ENCODE results near the gene CEP72. TPM values are rescaled to one million over a fixed set of nuclear protein-coding genes. Genes with fewer than 3 reads are reported as not detected.
"Not testable (repeated sequence)": the region's sequence is repeated elsewhere in the genome, so short reads cannot be mapped to it uniquely, and the experiment has no call there.

Gene CEP72
- total RNA-seq, 2 experiments from 2014 or later: 28.2 to 31.6 TPM

DNA sequence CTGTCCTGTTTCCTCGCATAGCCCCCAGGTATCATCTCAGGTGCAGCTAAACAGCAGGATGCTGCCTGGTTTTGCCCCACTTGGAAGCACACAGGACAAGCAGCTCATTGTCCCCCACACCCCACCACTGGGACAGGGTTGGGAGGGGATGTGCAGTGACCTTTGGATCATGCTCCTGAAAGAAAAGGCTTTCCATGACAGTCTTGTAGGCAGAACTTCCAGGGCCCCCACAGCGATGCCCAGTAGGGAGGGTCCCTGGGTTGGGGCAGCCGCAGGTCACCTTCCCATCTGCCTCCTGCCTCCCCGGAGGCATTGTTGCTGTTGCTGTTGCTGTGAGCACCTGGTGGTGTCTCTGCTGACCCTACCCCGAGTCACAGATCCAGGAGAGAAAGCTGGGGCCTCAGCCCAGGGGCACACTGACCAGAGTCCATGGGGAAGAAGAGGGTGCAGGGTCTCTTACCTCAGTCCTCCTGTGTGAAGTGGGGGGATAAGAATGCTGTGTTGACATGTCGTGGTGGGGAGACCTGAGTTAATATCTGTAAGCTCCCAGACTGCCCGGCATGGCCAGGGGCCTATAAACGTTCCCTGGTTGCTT lies 8.5 kb downstream of the CEP72 start:
- POLR2A ChIA-PET: no interaction called here
- H3K36me3 Mint-ChIP-seq (ENCODE audit: low read depth): peaks cover 25% of the 10 kb centered on the region
- no peak overlapping the region for H3K4me3 Mint-ChIP-seq
- H3K9me3 Mint-ChIP-seq: no peaks in the 10 kb centered on the region
- peaks cover 7% of the 10 kb centered on the region for H3K4me1 Mint-ChIP-seq
- H3K27ac Mint-ChIP-seq: no peak overlapping the region
- DNase-seq: no peak
- no peaks in the 10 kb centered on the region for H3K27me3 Mint-ChIP-seq
- CTCF ChIA-PET: no interaction called here

DNA sequence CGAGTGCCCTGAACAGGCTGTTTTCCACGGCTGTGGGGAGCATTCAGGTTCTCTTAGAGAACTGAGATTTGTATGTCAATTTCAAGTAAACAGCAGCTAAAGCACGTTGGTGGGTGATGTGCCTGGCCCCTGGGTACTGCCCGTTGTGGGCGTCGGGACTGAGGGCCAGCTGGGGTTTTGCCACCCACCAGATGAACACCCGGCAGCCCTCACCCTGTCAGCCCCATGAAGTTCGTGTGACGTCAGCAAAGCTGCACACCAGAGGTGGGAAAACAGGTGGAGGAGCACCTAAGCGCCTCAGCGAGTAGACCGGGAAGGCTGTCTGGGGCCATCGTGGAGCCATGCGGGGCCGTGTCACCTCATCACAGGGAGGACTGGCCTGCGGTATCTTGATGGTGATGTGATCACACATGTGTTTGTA lies 9.2 kb downstream of the CEP72 start:
- ChIA-PET CTCF (no interaction called here), POLR2A (no interaction called here)
- H3K27me3 Mint-ChIP-seq: no peaks in the 10 kb centered on the region
- no peak overlapping the region for H3K4me3 Mint-ChIP-seq
- DNase-seq: no peak
- H3K4me1 Mint-ChIP-seq: peaks cover 4% of the 10 kb centered on the region
- no peak overlapping the region for H3K27ac Mint-ChIP-seq
- H3K9me3 Mint-ChIP-seq: no peaks in the 10 kb centered on the region
- H3K36me3 Mint-ChIP-seq (ENCODE audit: low read depth): peaks cover 29% of the 10 kb centered on the region

DNA sequence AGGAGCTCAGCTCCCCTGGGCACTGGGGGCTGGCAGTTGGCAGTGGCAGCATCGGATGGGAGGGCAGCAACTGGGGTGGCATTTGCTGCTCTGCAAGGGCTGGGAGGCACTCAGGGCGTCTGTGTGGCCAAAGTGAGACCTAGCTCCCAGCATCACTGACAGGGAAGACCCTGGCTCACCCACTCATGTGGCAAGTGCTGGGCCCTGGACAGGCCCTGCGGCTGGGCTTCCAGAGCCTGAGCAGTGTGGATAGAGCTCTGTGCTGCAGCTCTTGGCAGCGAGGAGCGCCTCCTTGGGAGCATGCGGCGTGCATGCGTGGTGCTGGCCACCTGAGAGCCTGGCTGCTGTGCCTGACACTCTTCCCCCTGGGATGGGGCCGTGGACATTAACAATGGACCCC lies 10.2 kb downstream of the CEP72 start:
- H3K4me1 Mint-ChIP-seq: no peaks in the 10 kb centered on the region
- no peak overlapping the region for H3K4me3 Mint-ChIP-seq
- H3K27ac Mint-ChIP-seq: no peak overlapping the region
- ChIA-PET POLR2A (no interaction called here), CTCF (no interaction called here)
- no peaks in the 10 kb centered on the region for H3K27me3 Mint-ChIP-seq
- no peak for DNase-seq
- H3K36me3 Mint-ChIP-seq (ENCODE audit: low read depth): peaks cover 32% of the 10 kb centered on the region
- H3K9me3 Mint-ChIP-seq: no peaks in the 10 kb centered on the region

DNA sequence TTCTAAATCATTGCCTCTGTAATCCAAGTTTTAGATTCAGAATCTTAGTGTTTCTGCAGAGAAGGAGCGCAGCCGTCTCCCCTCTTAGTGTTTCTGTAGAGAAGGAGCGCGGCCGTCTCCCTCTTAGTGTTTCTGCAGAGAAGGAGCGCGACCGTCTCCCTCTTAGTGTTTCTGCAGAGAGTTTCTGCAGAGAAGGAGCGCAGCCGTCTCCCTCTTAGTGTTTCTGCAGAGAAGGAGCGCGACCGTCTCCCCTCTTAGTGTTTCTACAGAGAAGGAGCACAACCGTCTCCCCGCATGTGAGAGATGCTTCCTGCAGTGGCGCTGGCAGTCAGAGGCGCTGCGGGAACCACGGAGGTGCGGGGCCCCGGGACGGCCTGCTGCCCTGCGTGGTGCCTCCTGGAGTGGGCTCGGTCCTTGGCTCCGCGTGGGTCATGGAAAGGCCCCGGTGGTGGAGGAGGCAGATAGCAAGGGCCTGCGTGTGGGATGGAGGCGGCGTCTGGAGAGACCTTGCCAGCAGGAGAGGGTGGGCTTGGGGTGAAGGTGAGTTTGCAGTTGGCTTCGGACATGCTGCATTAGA lies 10.9 kb downstream of the CEP72 start:
- no peaks in the 10 kb centered on the region for H3K4me1 Mint-ChIP-seq
- CTCF ChIA-PET: no interaction called here
- H3K36me3 Mint-ChIP-seq (ENCODE audit: low read depth): peaks cover 32% of the 10 kb centered on the region
- no peak overlapping the region for H3K4me3 Mint-ChIP-seq
- H3K27ac Mint-ChIP-seq: no peak overlapping the region
- H3K9me3 Mint-ChIP-seq: no peaks in the 10 kb centered on the region
- POLR2A ChIA-PET: no interaction called here
- DNase-seq: no peak
- no peaks in the 10 kb centered on the region for H3K27me3 Mint-ChIP-seq

DNA sequence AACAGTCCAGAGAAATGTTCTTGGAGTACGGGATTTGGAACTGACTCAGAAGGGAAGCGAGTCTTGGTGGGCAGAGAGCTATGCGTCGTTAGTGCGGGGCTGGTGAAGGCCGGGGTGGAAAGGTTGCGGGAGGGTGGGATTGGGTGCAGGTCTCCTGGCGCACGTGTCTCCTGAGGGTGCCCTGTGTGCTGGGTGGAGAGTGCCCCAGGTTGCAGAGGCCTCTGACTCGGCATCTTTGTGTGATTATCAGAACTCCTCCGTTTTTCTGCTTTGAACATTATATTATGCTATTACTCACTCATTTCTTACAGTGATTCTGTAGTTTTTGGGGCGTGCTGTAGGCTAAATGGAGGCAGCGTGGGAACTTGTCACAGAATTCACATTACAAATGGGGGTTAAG lies 11.4 kb downstream of the CEP72 start:
- CTCF ChIA-PET: no interaction called here
- no peak overlapping the region for H3K27ac Mint-ChIP-seq
- peaks cover 32% of the 10 kb centered on the region for H3K36me3 Mint-ChIP-seq (ENCODE audit: low read depth)
- no peaks in the 10 kb centered on the region for H3K27me3 Mint-ChIP-seq
- no peaks in the 10 kb centered on the region for H3K9me3 Mint-ChIP-seq
- POLR2A ChIA-PET: no interaction called here
- DNase-seq: no peak
- H3K4me1 Mint-ChIP-seq: no peaks in the 10 kb centered on the region
- H3K4me3 Mint-ChIP-seq: no peak overlapping the region

DNA sequence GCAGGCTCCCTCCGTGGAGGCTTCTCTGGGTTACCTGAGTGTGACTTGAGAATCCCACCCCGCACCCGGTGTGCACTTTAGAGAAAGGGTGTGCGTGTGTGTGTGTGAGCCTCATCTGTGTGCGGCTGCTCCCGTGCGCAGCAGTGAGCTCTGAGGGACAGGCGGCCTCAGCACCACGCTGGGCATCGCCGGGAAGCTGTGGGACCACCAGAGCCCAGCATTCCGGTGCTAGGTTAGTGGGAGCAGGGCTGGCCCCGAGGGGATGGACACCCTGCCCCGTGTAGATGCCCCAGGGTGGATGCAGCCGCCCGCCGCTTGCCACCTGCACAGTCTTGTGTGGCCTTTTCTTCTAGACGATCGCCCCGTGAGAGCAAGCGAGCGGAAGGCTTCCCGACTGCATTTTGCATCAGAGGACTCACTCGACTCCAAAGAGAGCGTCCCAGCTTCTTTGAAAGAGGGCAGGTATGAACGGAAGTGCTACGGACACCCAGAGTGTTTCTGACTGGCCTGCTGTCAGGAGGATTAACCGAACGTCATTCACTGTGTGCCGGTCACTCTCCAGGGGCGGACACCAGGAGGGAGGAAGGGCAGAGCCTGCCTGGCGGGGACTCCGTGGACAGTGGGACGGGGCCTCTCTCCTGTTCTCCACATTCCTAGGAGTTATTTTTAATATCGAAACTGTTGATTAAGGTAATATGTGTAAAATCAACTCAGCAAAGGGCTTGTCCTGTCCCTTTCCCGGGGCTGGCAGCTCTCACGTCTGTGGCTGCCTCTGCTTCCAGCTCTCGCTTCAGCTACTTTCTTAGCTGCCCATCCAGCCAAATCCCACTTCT lies 12.2 kb downstream of the CEP72 start:
- no peaks in the 10 kb centered on the region for H3K4me1 Mint-ChIP-seq
- ChIA-PET POLR2A (no interaction called here), CTCF (no interaction called here)
- DNase-seq: no peak
- H3K27me3 Mint-ChIP-seq: no peaks in the 10 kb centered on the region
- H3K4me3 Mint-ChIP-seq: no peak overlapping the region
- H3K36me3 Mint-ChIP-seq (ENCODE audit: low read depth): peaks cover 31% of the 10 kb centered on the region
- H3K9me3 Mint-ChIP-seq: no peaks in the 10 kb centered on the region
- no peak overlapping the region for H3K27ac Mint-ChIP-seq

DNA sequence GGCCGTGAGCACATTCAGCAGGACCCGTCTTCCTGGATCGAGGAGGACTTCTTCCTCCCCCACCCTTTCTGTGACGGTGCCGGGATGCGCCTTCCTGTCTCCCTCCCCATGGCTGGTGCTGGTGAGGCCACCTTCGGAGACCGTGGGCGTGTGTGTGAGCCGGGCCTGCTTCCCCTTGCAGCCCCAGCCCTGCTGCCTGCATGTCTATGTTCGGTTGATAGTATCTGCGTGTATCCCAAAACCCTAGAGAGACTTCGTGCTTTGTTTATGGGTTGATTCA lies 12.8 kb downstream of the CEP72 start:
- ChIA-PET POLR2A (no interaction called here), CTCF (no interaction called here)
- no peaks in the 10 kb centered on the region for H3K4me1 Mint-ChIP-seq

DNA sequence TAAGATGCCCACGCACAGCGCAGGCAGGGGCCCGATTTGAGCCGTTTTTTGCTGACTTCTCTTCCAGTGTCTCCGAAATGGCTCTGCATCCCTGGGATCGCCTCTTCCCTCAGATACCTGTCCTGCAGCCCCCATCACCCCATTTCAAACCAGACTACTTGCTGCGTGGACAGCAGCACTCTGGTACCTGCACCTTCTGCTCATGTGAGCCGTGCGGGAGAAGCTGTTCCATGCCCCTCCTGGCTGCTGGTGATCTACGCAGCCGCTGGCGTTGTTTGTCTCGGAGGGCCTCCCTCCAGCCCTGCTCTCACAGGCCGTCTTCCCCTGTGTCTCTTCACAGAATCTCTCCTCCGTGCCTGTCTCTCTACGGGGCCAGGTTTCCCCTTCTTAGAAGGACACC lies 13.4 kb downstream of the CEP72 start:
- Mint-ChIP-seq H3K4me1 (no peaks in the 10 kb centered on the region), H3K9me3 (no peaks in the 10 kb centered on the region), H3K27ac (no peak overlapping the region), H3K4me3 (no peak overlapping the region), H3K36me3 (ENCODE audit: low read depth) (peaks cover 27% of the 10 kb centered on the region), H3K27me3 (no peaks in the 10 kb centered on the region)
- no peak for DNase-seq
- ChIA-PET CTCF (no interaction called here), POLR2A (no interaction called here)

More for the DNA sequence above, 12.8 kb downstream of the CEP72 start:
- Mint-ChIP-seq H3K4me3 (no peak overlapping the region), H3K27ac (no peak overlapping the region), H3K27me3 (no peaks in the 10 kb centered on the region), H3K36me3 (ENCODE audit: low read depth) (peaks cover 27% of the 10 kb centered on the region), H3K9me3 (no peaks in the 10 kb centered on the region)
- no peak for DNase-seq

DNA sequence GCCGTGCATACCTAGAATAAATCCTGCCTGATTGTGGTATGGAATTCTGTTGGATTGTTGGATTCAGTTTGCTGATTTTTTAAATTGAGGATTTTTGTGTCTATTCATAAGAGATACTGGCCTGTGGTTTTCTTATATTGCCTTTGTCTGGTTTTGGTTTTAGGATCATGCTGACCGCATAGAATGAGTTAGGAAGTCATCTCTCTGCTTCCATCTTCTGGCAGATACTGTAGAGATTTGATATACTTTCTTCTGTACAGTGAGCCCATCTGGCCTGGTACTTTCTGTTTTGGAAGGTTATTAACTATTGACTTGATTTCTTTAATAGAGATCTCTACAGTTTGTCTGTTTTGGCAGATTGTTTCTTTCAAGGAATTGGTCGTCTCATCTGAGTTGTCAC lies 14.7 kb downstream of the CEP72 start:
- Mint-ChIP-seq H3K4me1 (no peaks in the 10 kb centered on the region), H3K27ac (no peak overlapping the region), H3K27me3 (no peaks in the 10 kb centered on the region), H3K36me3 (ENCODE audit: low read depth) (peaks cover 24% of the 10 kb centered on the region), H3K4me3 (no peak overlapping the region), H3K9me3 (no peaks in the 10 kb centered on the region)
- ChIA-PET CTCF (no interaction called here), POLR2A (no interaction called here)
- DNase-seq: no peak

DNA sequence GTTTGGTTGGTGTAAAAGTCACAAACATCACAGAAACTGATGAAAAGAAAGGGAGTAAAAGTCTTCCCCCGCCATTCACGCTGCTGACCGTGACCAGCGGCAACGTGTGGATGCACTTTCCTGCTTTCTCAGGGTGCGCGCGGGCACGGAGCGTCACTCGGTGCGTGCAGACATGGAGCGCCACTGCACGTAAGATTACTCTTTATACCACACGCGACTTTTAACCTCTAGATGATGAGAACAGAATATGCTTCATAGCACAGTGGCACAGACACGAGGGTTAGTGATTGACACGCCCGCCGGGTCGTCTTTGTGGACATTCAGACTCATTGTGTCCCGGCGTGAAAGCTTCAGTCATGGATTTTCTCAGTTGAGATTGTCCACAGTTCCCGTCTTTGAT lies 15.7 kb downstream of the CEP72 start:
- no peak for DNase-seq
- no peaks in the 10 kb centered on the region for H3K9me3 Mint-ChIP-seq
- CTCF ChIA-PET: no interaction called here

DNA sequence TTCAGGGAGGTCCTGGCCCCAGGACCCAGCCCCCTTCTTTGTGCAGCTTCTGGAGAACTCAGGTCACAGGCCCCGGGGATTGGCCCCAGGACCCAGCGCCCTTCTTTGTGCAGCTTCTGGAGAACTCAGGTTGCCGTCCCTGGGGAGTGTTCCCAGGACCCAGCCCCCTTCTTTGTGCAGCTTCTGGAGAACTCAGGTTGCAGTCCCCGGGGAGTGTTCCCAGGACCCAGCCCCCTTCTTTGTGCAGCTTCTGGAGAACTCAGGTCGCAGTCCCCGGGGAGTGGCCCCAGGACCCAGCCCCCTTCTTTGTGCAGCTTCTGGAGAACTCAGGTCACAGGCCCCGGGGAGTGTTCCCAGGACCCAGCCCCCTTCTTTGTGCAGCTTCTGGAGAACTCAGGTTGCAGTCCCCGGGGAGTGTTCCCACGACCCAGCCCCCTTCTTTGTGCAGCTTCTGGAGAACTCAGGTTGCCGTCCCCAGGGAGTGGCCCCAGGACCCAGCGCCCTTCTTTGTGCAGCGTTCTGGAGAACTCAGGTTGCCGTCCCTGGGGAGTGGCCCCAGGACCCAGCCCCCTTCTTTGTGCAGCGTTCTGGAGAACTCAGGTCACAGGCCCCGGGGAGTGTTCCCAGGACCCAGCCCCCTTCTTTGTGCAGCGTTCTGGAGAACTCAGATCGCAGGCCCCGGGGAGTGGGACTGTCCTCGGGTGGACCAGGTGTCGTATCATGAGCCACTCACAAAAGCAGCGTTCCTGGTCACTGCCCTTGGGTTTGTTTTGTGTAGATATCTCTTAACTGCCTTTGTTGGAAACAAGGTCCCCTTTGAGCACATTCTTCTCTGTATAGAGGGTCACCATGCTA lies 16.4 kb downstream of the CEP72 start:
- H3K9me3 Mint-ChIP-seq, DNase-seq, CTCF ChIA-PET: not testable (repeated sequence)

More for the DNA sequence above, 15.7 kb downstream of the CEP72 start:
- Mint-ChIP-seq H3K27me3 (no peaks in the 10 kb centered on the region), H3K4me3 (no peak overlapping the region), H3K36me3 (ENCODE audit: low read depth) (peaks cover 19% of the 10 kb centered on the region), H3K27ac (no peak overlapping the region), H3K4me1 (no peaks in the 10 kb centered on the region)
- POLR2A ChIA-PET: no interaction called here

DNA sequence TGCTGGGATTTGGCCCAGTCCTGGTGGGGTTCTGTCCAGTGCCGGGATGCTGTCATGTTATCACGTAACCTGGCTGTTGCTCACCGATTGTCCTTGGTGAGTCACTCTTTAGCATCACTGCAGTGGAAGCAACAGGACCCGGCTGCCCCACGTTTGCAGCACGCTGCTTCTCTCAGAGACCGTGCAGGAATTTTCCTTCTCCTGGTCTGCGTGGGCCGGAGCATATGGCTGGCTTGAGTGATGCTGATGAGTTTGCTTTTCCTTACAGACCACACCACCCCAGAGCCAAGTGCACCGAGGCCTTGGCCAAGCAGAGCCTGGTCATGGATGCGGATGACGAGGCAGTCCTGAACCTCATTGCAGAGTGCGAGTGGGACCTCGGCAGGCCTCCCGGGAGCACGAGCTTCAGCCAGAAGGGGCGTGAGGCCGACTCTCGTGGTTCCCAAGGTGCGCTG lies 21.4 kb downstream of the CEP72 start:
- DNase-seq: no peak

More for the DNA sequence above, 16.4 kb downstream of the CEP72 start:
- H3K27ac Mint-ChIP-seq, H3K27me3 Mint-ChIP-seq, H3K4me1 Mint-ChIP-seq, POLR2A ChIA-PET, H3K4me3 Mint-ChIP-seq: not testable (repeated sequence)
- H3K36me3 Mint-ChIP-seq (ENCODE audit: low read depth): peaks cover 19% of the 10 kb centered on the region

DNA sequence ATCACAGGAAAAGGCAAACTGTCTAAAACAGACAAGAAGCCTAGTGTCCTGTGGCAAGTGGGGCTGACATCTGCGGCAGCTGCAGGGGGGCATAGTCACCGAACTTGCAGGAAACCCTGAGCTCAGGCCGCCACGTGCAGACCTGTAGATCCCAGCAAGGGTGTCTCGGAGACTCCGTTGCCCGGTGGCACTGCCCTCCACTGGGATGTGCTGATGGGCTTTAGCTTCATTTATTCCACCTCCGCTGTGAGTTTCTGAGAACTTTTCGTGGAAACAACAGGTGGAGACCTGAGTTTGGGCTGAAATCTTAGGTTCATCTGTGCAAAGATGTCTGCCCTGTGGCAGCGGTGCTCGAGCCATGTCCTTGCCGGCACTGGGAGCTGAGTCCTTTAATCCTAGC lies 22.1 kb downstream of the CEP72 start:
- H3K27ac Mint-ChIP-seq: no peak overlapping the region
- H3K4me1 Mint-ChIP-seq: no peaks in the 10 kb centered on the region
- DNase-seq: no peak
- CTCF ChIA-PET: no interaction called here
- POLR2A ChIA-PET: no interaction called here
- no peaks in the 10 kb centered on the region for H3K27me3 Mint-ChIP-seq
- H3K4me3 Mint-ChIP-seq: no peak overlapping the region
- H3K9me3 Mint-ChIP-seq: no peaks in the 10 kb centered on the region
- peaks cover 18% of the 10 kb centered on the region for H3K36me3 Mint-ChIP-seq (ENCODE audit: low read depth)

More for the DNA sequence above, 21.4 kb downstream of the CEP72 start:
- H3K9me3 Mint-ChIP-seq: no peaks in the 10 kb centered on the region
- H3K4me3 Mint-ChIP-seq: no peak overlapping the region
- no peaks in the 10 kb centered on the region for H3K27me3 Mint-ChIP-seq
- ChIA-PET CTCF (no interaction called here), POLR2A (no interaction called here)
- H3K4me1 Mint-ChIP-seq: no peaks in the 10 kb centered on the region
- no peak overlapping the region for H3K27ac Mint-ChIP-seq
- peaks cover 18% of the 10 kb centered on the region for H3K36me3 Mint-ChIP-seq (ENCODE audit: low read depth)
